GM18519 (cell line): ENCODE measurements around the gene LBP.
"Not testable (repeated sequence)": the region's sequence is repeated elsewhere in the genome, so short reads cannot be mapped to it uniquely, and the experiment has no call there.

Experiments
- ATAC-seq: cut with Tn5 transposase; IDR thresholded peaks from one replicate; pipeline ENCODE4 v1.9.1; 2021; ENCODE audit warnings: mild to moderate bottlenecking, moderate library complexity; ENCODE audit not compliant: unreplicated experiment, low FRiP score

Gene LBP

DNA sequence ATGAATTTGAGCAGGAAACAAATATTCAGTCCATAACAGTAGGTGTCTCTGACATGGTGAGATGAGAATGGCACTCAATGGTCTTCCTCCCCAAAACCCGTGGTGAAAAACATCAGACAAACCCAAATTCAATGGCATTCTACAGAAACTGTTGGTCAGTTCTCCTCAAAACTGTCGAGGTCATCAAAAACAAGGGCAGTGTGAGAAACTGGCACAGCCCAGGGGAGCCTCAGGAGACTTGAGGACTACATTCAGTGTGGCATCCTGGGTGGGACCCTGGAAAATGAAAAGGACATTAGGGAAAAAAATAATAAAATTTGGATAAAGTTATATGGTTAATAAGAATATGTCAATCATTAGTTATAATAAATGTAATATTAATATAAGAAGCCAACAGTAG is 40.6 kb downstream of the LBP start:
- ATAC-seq = no peak

- no peak for ATAC-seq
Measured at GRCh38 chr20:38387953-38388352, 41.7 kb downstream of the LBP start.

GRCh38 chr20:38392356-38392755 is 46.1 kb downstream of the LBP start:
- no peak for ATAC-seq

GRCh38 chr20:38393259-38393658 is 47.0 kb downstream of the LBP start:
- no peak for ATAC-seq

DNA sequence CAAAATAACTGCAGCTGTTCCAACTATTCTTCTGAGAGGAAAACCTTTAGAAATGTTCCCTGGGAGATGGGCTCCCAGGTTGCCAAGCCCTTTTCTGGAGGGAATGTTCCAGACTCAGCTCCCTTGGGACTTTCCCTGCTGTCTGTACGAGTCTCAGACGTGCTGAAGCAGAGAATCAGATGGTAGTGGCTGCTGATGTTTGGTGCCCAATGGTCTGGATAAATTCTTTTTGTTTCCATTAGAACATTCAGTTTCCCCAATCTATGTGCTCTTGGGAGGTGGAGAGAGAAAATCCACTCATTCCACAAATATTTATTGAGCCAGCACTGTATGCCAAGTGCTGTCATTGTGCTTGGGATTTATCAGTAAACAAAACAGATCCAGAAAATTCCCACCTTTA is 48.9 kb downstream of the LBP start:
- ATAC-seq = no peak

DNA sequence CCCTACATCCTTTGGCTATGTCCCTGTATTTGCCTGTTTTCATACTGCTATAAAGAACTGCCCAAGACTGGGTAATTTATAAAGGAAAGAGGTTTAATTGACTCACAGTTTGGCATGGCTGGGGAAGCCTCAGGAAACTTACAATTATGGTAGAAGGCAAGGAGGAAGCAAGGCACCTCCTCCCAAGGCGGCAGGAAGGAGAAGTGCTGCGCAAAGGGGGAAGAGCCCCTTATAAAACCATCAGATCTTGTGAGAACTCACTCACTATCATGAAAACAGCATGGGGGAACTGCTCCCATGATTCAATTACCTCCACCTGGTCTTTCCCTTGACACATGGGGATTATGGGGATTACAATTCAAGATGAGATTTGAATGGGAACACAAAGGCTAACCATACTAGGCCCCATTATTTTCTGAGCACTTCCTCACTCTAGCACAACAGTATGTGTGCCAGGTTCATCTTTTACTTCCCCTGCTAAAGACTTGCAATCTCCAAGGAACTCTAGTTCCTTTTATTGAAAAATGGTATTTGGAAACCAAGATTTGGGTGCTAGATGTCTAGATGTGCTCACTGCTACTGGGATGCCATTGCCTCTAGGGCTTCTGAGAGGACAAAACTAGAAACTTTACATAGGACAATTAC is 49.6 kb downstream of the LBP start:
- ATAC-seq = not testable (repeated sequence)

- no peak for ATAC-seq
Measured at GRCh38 chr20:38402089-38402488, 55.8 kb downstream of the LBP start.

DNA sequence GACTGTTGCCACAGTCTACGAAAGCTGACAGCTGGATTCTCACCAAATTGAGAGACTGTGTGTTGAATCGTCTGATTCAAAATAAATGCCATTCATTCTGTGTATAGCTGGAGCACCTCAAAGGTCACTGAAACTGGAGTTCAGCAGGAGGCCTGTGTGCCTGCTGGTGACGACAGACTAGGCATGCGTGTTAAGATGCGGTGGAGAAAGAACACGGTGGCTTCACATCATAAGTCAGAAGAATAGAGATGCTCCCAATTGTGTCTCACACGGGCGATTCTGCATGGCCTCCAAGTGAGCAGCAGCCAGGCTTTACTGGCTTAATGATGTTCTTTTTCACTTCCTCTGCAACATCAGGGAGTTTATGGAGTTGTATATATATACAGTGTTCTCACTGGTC is 56.5 kb downstream of the LBP start:
- no peak for ATAC-seq

GRCh38 chr20:38404016-38404415 is 57.7 kb downstream of the LBP start:
- ATAC-seq = no peak

DNA sequence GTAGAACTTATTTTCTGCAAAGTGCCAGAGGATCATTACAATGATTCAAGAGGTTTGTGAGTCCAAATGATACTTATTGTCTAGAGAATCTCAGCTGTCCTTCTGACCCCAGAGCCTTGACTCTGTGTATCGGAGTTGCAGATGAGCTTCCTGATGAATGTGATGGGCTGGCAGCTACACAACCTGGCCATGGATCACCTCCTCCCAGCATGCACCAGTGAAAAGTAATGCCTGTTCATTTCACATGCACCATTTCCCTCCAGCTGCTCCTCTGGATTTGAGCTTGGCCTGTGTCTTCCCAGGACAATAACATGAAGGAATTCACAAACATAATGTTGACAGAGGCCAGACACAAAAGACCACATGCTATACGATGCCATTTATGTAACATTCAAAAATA is 58.9 kb downstream of the LBP start:
- ATAC-seq = no peak

DNA sequence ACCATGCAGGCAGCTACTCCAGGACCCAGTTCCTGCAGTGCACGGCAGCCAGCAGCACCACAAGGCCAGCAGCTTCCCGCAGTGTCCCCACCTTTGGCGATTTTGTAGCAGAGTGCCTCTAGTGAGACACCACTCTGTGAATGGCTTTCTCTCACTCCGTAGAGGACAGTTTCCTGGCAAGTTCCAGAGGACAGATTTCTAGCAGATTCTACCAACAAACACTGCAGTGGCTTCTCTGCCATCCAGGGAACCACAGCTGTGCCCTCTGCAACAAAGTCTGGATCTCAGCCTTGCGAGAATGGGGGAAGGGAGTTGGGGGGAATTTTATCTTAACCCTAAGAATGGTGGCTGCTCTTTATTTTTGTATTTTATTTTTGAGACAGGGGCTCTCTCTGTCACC is 60.2 kb downstream of the LBP start:
- no peak for ATAC-seq

DNA sequence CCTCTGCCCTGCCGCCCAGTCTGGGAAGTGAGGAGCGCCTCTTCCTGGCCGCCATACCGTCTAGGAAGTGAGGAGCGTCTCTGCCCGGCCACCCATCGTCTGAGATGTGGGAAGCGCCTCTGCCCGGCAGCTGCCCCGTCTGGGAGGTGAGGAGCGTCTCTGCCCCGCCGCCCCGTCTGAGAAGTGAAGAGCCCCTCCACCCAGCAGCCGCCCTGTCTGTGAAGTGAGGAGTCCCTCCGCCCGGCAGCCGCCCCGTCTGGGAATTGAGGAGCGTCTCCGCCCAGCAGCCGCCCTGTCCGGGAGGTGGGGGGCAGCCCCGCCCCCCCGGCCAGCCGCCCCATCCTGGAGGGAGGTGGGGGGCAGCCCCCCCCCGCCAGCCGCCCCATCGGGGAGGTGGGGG is 61.0 kb downstream of the LBP start:
- ATAC-seq = no peak

- ATAC-seq = not testable (repeated sequence)
Measured at GRCh38 chr20:38407822-38408221, 61.5 kb downstream of the LBP start.

DNA sequence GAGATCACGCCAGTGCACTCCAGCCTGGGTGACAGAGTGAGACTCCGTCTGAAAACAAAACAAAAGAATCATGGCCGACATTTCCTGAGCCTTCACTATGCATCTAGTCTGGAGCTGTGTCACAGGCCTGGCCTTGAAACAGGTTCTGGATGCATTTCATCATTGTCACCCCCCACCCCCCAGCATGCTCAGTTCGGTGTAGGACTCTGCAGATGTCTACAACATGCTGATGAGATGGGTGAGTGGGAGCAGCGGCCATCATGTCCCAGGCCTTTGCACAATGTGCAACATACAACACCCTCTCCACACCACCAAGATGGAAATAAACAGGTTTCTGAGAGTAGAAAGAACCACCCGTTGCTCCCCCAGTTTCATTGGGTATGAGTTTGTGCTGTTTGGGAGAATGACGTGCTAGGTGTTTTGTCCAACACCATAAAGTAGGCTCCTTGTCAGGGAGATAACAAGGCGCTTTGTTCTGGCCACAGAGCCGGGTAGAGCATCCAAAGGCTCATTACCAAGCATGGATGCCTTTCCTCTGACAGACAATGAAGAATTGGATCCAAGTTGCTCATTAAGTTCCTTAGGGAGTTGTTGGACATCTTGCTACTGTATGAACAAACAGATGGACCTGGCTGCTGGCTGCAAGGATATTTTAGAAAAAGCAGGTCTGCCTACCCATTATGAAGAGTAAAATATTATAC is 66.7 kb downstream of the LBP start:
- no peak for ATAC-seq

DNA sequence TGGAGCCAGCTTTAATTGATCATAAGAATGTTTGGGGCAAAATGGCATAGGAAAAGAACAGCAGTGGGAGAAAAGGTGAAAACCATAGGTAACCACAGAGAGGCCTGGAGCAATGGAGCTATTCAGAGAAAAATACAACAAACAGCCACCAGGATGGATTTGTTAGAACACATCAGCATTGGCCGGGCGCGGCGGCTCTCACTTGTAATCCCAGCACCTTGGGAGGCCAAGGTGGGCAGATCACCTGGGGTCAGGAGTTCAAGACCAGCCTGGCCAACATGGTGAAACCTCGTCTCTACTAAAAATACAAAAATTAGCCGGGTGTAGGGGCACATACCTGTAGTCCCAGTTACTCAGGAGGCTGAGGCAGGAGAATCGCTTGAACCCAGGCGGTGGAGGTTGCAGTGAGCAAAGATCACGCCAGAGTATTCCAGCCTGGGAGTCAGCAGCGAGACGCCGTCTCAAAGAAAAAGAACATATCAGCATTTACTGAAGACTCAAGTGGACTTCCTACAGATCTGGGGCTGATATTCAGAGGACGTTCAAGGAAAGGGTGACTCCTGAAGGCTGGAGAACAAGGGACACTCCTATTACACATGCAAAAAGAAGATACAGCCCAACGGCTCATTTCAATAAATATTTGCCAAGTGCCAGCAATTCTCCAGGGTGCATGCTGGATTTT is 68.6 kb downstream of the LBP start:
- ATAC-seq = no peak

GRCh38 chr20:38418509-38419204 is 72.4 kb downstream of the LBP start:
- ATAC-seq = no peak

DNA sequence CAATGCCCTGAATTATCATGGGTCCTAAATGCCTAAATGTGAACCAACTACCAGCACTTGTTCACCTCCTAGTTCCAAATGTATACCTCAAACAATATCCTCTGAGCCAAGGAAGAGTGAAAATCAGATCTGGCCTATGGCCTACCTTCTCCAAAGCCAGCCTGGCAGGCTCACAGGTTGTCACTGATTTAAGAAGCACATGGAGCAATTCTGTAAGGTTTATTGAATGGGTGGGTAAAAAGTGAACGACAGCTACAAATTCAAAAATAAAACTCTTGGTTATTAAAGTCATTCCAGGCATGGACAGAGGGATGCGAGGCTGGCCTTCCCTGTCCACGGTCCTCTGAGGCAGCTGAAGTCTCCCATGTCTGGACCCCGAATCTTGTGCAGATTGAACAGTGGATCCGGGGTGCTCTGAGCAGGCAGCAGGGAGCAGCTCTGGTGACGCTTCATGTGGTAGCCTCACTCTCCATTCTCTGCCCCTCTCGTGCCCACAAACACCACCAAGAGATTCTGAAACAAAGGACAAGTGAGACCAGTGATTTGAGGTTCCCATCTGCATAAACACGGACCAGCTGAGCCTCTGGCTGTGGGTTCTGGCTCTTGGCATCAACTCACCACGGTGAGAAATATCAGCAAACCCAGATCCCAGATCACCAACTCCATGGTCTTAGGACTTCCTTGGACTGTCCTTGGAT is 74.3 kb downstream of the LBP start:
- no peak for ATAC-seq

GRCh38 chr20:38421915-38422314 is 75.6 kb downstream of the LBP start:
- ATAC-seq = no peak

- ATAC-seq = no peak
Measured at GRCh38 chr20:38423541-38423940, 77.3 kb downstream of the LBP start.

DNA sequence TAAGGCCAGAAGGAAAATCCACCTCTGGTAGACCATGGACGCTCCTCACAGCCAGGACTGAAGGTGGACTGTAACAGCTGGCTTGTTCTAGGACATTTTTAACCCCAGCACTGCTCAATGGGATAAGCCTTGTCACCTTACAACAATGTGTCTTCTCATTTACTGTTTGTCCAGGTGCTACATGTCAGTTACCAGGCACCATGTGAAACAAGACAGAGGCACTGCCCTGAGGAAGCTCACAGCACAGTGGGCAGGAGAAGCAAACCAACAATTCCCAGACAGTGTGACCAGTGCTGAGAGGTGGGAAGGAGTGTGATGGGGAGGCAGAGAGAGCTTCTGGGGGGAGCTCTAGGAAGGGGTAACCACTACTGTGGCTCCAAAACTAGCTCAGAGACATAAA is 78.1 kb downstream of the LBP start:
- ATAC-seq = no peak
